ENCODE results near the gene SLC6A17.

The SLC6A17 gene

GRCh38 chr1:110242062-110242461 is 91.8 kb downstream of the SLC6A17 start:
- POLR2A ChIA-PET = no interaction called here
- no peak for TF ChIP-seq CTCF (IDR thresholded peaks at IDR 0.05; ENCODE audit: control extremely low read depth, extremely low read depth, low read depth, missing control alignments)
- CTCF ChIA-PET = interaction anchor here (2.6 to 5.5 kb wide), 2 partner anchors 34 to 70 kb away, joined by 9 to 30 read pairs; no protein-coding TSS in a partner anchor
- DNase-seq (ENCODE audit: extremely low spot score) = no peak

GRCh38 chr1:110242731-110243130 is 92.4 kb downstream of the SLC6A17 start:
- POLR2A ChIA-PET = no interaction called here
- CTCF ChIA-PET = interaction anchor here (3.4 to 5.5 kb wide), 2 partner anchors 34 to 70 kb away, joined by 11 to 30 read pairs; no protein-coding TSS in a partner anchor
- DNase-seq (ENCODE audit: extremely low spot score) = no peak
- TF ChIP-seq CTCF (IDR thresholded peaks at IDR 0.05; ENCODE audit: control extremely low read depth, extremely low read depth, low read depth, missing control alignments) = no peak

GRCh38 chr1:110243146-110243545 is 92.9 kb downstream of the SLC6A17 start:
- ChIA-PET CTCF (interaction anchor here (1.2 to 5.5 kb wide), 3 partner anchors 35 to 217 kb away, joined by 5 to 30 read pairs (median 11); no protein-coding TSS in a partner anchor), POLR2A (no interaction called here)
- no peak for TF ChIP-seq CTCF (IDR thresholded peaks at IDR 0.05; ENCODE audit: control extremely low read depth, extremely low read depth, low read depth, missing control alignments)
- DNase-seq (ENCODE audit: extremely low spot score) = no peak

GRCh38 chr1:110243574-110243973 is 93.3 kb downstream of the SLC6A17 start:
- ChIA-PET POLR2A (no interaction called here), CTCF (interaction anchor here (1.2 to 5.5 kb wide), 6 partner anchors 14 to 253 kb away, joined by 3 to 30 read pairs (median 7); no protein-coding TSS in a partner anchor)
- DNase-seq (ENCODE audit: extremely low spot score) = peak; percentile 49
- no peak for TF ChIP-seq CTCF (IDR thresholded peaks at IDR 0.05; ENCODE audit: control extremely low read depth, extremely low read depth, low read depth, missing control alignments)

GRCh38 chr1:110245876-110246620 is 95.8 kb downstream of the SLC6A17 start:
- ChIA-PET CTCF (interaction anchor here (0.7 to 5.5 kb wide), 14 partner anchors 8 to 214 kb away, joined by 3 to 30 read pairs (median 3); no protein-coding TSS in a partner anchor), POLR2A (interaction anchor here (1.2 kb wide), 1 partner anchor 93 kb away, joined by 3 read pairs; the partner anchor contains the start of gene RBM15)

GRCh38 chr1:110248746-110249145 is 98.5 kb downstream of the SLC6A17 start:
- no peak for TF ChIP-seq CTCF (IDR thresholded peaks at IDR 0.05; ENCODE audit: control extremely low read depth, extremely low read depth, low read depth, missing control alignments)
- no peak for DNase-seq (ENCODE audit: extremely low spot score)
- POLR2A ChIA-PET = no interaction called here
- CTCF ChIA-PET = interaction anchor here (0.9 kb wide), 1 partner anchor 212 kb away, joined by 4 read pairs; no protein-coding TSS in a partner anchor

More at GRCh38 chr1:110245876-110246620, 95.8 kb downstream of the SLC6A17 start:
- TF ChIP-seq CTCF (IDR thresholded peaks at IDR 0.05; ENCODE audit: control extremely low read depth, extremely low read depth, low read depth, missing control alignments) = no peak
- DNase-seq (ENCODE audit: extremely low spot score) = no peak

Data from GM10248 (cell line).